Cerebellar cortex (tissue), 1 donor: ENCODE measurements around the gene PROM2.
"Not testable (repeated sequence)": the region's sequence is repeated elsewhere in the genome, so short reads cannot be mapped to it uniquely, and the experiment has no call there.

Experiments
- DNase-seq: peaks from one replicate; pipeline ENCODE4 v3.0.0-alpha.2; 2015; ENCODE audit warnings: low spot score

Gene PROM2

GRCh38 chr2:95269036-95269680, 5.1 kb upstream of the PROM2 start:
- no peak for DNase-seq

DNA sequence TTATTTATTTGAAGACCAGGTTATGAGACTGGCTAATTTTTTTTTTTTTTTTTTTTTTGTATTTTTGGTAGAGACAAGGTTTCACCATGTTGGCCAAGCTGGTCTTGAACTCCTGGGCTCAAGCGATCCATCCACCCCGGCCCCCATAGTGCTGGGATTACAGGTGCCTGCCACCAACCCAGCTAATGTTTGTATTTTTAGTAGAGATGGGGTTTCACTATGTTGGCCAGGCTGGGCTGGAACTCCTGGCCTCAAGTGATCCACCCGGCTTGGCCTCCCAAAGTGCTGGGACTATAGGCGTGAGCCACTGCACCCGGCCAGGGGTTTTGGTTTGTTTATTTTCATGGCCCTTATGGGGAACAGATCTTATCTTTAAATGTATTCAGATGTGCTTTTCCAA, 4.5 kb upstream of the PROM2 start:
- not testable (repeated sequence) for DNase-seq

DNA sequence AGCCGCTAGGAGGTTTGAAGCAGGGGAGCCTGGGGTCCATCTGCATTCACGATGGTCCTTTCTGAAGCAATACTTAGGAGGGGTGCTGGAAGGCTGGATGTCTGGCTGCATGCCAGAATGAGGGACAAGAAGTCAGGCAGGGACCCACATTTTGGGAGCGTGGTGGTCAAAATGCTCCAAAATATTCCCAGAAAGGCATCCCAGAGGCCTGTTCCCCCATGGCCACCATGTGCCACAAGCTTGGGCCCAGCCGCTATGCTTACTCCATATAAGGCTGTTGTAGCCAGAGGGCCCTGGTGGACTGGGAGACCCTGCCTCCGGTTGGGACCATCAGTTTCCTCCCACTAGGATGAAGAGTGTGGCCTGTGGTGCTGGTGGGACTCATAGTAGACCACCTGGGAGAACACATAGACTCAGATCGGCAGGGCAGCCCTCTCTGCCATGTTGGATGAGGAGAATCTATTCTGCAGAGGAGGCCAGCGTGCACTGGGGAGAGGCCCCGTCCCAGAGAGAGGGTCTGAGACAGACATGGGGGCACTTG, 3.6 kb upstream of the PROM2 start:
- DNase-seq = no peak

DNA sequence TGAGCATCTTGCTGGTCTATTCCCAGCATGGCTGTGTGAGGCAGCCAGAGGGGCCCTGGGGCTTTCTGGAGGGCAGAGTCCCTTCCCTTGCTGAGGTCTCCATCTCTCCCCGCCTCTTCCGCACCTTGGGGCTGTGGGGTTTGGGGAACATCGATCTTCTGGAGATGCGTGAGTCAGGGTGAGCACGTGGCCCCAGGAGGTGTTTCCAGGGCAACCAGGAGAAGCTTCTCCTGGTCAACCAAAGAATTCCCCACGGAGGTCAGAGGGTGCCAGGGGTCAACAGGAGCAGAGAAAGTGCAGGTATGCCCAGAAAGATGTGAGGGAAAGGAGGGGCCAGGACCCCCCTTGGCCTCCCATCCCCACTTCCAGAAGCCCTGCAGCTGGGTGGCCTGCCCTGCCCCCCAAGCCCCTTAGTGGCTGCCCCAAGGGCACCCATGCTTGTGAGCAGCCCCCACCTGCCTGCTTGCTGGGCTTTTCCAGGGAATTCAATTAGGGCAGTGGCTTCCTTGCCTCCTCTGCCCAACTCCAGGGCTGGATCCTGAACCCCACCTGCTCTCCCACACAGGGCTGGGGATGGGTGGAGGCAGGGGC, 2.8 kb upstream of the PROM2 start:
- no peak for DNase-seq

GRCh38 chr2:95272299-95272751, 1.9 kb upstream of the PROM2 start:
- DNase-seq = no peak

DNA sequence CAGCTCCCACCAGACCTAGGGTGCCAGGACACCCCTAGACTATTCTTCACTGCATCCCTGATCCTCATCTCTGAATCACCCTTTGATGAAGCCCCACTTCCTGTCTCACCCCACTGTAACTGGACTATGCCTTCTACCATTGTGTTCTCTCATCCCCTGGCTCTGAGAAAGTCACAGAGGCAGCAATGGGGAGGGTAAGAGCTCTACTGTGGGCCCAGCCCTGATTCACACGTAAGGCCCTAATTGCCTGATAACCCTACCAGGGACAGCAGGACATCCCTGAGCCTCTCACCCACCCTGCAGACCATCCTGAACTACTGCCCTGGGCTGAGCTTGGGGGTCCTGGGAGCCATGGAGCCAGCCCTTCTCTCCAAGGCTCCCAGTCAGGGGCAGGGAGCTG, 1.5 kb upstream of the PROM2 start:
- no peak for DNase-seq

GRCh38 chr2:95273566-95274290, 521 bp upstream of the PROM2 start:
- no peak for DNase-seq

GRCh38 chr2:95275151-95275515, 884 bp downstream of the PROM2 start:
- DNase-seq = no peak

DNA sequence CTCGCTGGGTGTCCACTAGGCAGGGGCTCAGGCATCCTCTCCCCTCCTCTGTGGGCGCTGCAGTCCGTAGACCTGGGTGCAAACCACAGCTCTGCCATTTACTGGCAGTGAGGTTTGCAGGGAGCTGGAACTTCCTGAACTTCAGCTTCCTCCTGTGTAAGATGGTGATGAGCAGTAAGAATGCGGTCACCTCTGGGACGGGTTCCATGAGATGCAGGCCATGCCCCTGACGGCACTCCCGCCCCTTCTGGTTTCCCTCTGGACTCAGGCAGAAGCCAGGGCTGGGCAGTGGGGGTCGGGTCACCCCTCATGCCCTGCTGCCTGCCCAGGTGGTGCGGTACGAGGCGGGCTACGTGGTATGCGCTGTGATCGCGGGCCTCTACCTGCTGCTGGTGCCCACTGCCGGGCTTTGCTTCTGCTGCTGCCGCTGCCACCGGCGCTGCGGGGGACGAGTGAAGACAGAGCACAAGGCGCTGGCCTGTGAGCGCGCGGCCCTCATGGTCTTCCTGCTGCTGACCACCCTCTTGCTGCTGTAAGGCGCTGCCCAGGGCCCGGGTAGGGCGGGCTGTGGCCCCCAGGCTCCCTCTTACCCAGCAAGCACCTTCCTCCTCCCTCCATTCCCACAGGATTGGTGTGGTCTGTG, 1.5 kb downstream of the PROM2 start:
- DNase-seq = no peak

GRCh38 chr2:95276244-95276887, 2.1 kb downstream of the PROM2 start:
- DNase-seq = no peak

DNA sequence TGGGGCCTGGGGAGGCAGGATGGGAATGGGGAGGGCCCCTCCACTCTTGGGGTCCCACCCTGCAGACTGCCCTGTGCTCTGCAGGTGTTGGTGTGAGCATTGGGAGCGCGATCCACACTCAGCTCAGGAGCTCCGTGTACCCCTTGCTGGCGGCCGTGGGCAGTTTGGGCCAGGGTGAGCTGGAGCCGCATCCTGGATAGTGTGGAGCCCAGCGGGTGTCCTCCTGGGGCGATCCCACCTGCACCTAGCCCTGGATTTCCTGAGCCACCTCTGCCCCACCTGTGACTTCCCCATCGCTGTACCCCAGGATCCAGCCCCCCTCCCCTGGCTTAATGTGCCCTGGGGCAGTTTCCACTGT, 2.6 kb downstream of the PROM2 start:
- no peak for DNase-seq

GRCh38 chr2:95277246-95277906, 3.1 kb downstream of the PROM2 start:
- no peak for DNase-seq

DNA sequence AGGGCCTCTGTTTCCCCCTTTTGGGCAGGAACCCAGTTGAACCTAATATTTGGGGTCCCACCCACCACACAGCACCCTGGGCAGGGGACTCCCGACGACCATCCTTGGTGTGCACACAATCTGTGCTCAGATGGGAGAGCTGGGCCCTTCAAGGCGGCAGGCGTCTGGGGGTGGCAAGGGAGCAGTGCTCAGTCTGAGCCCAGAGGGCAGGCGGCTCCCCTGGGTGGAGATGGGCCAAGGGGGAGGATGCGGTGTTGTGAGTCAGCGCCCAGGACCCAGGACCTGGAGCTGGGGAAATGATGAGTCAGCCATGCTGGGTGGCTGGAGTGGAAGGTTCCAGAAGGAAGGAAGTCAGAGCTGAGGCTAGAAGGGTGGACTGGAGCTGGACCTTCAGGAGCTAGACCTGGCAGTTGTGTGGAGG, 3.8 kb downstream of the PROM2 start:
- no peak for DNase-seq

DNA sequence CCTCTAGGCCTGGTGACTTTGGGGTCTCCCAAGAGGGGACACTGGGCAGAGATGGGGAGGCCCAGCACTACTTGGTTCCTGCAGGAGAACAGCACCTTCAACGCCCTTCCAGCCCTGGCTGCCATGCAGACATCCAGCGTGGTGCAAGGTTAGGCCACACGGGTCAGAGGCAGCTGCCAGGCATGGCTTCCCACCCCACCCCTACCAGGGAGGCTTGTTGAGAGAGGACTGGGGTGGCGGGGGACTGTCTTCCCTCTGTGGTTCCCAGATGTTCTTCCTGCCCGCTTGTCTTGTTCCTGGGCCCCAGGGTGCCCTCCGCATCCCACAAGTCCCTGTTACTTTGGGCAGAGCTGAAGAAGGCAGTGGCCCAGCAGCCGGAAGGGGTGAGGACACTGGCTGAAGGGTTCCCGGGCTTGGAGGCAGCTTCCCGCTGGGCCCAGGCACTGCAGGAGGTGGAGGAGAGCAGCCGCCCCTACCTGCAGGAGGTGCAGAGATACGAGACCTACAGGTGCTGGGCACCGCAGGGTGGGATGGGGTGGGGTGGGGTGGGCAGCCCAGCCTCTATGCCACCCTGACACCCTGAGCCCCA, 4.5 kb downstream of the PROM2 start:
- DNase-seq = no peak

- no peak for DNase-seq
These were observed 5.3 kb downstream of the PROM2 start for GRCh38 chr2:95279435-95280035.

DNA sequence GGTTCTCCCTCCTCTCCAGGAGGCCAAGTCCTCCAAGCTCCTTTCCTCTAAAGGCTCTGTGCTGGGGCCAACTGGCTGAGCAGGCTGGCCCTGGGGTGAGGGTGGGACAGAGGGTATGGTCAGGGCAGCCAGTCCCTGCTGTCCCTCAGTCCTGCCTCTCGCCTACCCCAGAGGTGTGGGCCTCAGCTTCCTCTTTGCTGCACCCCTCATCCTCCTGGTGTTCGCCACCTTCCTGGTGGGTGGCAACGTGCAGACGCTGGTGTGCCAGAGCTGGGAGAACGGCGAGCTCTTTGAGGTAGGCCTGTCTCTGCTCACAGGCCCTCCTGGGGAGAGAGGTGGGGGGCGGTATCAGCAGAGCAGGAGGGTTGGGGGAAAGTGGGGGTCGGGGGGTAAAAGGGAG, 6.8 kb downstream of the PROM2 start:
- DNase-seq = no peak

DNA sequence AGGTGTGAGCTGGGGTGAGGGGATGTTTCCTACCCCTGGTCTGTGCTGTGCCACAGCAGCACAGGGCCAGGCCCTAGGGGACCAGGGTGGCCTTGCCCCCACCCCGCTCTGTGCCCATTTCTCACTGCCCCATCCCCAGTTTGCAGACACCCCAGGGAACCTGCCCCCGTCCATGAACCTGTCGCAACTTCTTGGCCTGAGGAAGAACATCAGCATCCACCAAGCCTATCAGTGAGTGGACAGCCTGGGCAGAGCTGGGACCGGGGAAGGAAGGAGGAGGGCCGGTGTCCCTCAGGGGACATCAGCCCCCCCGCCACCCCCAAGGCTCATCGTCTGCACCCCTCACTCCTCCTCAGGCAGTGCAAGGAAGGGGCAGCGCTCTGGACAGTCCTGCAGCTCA, 7.5 kb downstream of the PROM2 start:
- no peak for DNase-seq

DNA sequence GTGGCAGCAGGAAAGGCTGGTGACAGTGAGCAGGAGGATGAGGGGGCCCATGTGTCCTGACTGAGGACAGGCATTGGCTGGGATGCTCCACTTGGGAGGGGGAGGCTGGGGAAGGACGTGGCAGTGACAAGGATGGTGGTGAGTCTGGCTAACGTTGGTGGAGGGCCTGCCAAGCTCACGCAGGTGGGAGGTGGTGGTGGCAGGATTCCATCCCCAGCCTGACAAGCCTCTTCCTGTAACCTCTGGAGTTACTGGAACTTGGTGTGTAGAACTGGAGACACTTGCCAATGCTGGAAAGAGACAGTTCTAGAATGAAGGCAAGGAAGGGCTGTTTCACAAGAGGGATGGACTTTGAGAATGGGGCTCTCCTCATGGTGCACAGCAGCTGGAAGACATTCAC, 8.2 kb downstream of the PROM2 start:
- DNase-seq = no peak

DNA sequence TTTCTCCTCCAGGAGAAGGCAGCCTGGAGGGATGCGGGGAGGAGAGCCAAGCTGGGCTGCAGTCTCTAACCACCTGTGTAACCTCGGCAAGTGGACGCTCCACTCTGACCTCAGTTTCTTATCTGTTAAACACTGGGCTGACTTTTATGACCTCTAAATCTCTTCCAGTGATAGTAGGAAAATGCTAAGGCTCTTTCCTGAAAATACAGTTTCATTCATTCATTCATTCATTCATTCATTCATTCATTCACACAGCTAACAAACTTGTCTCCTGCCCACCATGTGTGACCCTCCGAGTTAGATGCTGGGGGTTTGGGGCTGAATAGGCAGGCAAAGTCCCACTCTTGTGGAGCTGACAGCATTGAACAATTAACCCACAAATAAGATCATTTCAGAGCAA, 9.3 kb downstream of the PROM2 start:
- DNase-seq = no peak

DNA sequence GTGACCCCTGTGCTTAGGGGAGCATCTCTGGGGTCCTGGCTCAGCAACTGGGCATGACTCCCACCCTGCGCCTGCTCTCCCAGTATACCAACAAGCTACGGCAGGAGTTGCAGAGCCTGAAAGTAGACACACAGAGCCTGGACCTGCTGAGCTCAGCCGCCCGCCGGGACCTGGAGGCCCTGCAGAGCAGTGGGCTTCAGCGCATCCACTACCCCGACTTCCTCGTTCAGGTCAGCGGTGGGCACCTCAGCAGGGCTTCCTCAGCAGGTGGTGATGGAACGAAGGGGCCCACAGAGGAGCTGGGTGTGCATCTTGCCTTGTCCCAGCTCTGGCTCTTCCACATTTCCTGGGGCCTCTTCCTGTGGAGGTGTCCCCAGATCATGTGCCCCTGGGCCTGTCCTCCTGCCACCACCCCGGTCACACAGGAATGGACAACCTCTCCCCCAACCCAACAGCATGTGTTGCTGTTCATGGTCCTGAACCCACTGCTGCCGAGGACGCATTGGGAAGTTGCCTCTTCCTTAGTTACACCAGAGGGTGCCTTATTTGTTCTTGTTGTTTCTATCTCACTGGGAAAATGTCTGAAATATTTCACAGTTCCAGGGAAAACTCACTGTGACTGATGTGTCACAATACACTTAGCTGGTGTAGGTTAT, 10.8 kb downstream of the PROM2 start:
- no peak for DNase-seq
